ENCODE data around the gene CFAP68. TPM values are rescaled to one million over a fixed set of nuclear protein-coding genes. Genes with fewer than 3 reads are reported as not detected.

The CFAP68 gene
- total RNA-seq, 1 experiment from 2014 or later, result 66.8 TPM

Other genes starting within 250 kb of the CFAP68 start
- gene PPP2R1B, start 113.2 kb upstream of the CFAP68 start, total RNA-seq (2014; rRNA removed; shearing (Covaris generic)), result 115 and 118 TPM in 2 replicates
- 55.8 and 71.4 TPM in 2 replicates for gene ALG9, start 8.0 kb upstream of the CFAP68 start, total RNA-seq (2014; rRNA removed; shearing (Covaris generic))
- gene FDXACB1, start 376 bp upstream of the CFAP68 start, total RNA-seq (2014; rRNA removed; shearing (Covaris generic)), result 0.68 and 3.0 TPM in 2 replicates
- gene CRYAB, start 32.2 kb downstream of the CFAP68 start, total RNA-seq (2014; rRNA removed; shearing (Covaris generic)), result 153 and 175 TPM in 2 replicates
- 11.7 and 30.6 TPM in 2 replicates for gene HSPB2, start 33.2 kb downstream of the CFAP68 start, total RNA-seq (2014; rRNA removed; shearing (Covaris generic))
- 11.8 and 26.1 TPM in 2 replicates for gene C11orf52, start 39.4 kb downstream of the CFAP68 start, total RNA-seq (2014; rRNA removed; shearing (Covaris generic))
- gene DIXDC1, start 57.8 kb downstream of the CFAP68 start, total RNA-seq (2014; rRNA removed; shearing (Covaris generic)), result 64.4 and 67.8 TPM in 2 replicates
- 70.0 and 71.5 TPM in 2 replicates for gene DLAT, start 145.9 kb downstream of the CFAP68 start, total RNA-seq (2014; rRNA removed; shearing (Covaris generic))
- gene PIH1D2, start 194.5 kb downstream of the CFAP68 start, total RNA-seq (2014; rRNA removed; shearing (Covaris generic)), result 2.6 and 4.4 TPM in 2 replicates
- gene NKAPD1, start 194.8 kb downstream of the CFAP68 start, total RNA-seq (2014; rRNA removed; shearing (Covaris generic)), result 39.3 and 43.6 TPM in 2 replicates
- gene TIMM8B, start 207.2 kb downstream of the CFAP68 start, total RNA-seq (2014; rRNA removed; shearing (Covaris generic)), result 131 and 181 TPM in 2 replicates
- 206 and 219 TPM in 2 replicates for gene SDHD, start 207.3 kb downstream of the CFAP68 start, total RNA-seq (2014; rRNA removed; shearing (Covaris generic))